ENCODE results near the gene CMTR1. TPM values are rescaled to one million over a fixed set of nuclear protein-coding genes. Genes with fewer than 3 reads are reported as not detected.
A peak's percentile ranks its signal among the peaks of the same experiment; 100 is the strongest.

Gene CMTR1
- polyA plus RNA-seq, 3 donors, result 44.0 to 53.5 (median 52.5) TPM

GRCh38 chr6:37473364-37474095 is 40.5 kb downstream of the CMTR1 start:
- no peak for DNase-seq

GRCh38 chr6:37474316-37474715 is 41.3 kb downstream of the CMTR1 start:
- DNase-seq, result no peak

GRCh38 chr6:37477191-37477590 is 44.2 kb downstream of the CMTR1 start:
- no peak for DNase-seq

DNA sequence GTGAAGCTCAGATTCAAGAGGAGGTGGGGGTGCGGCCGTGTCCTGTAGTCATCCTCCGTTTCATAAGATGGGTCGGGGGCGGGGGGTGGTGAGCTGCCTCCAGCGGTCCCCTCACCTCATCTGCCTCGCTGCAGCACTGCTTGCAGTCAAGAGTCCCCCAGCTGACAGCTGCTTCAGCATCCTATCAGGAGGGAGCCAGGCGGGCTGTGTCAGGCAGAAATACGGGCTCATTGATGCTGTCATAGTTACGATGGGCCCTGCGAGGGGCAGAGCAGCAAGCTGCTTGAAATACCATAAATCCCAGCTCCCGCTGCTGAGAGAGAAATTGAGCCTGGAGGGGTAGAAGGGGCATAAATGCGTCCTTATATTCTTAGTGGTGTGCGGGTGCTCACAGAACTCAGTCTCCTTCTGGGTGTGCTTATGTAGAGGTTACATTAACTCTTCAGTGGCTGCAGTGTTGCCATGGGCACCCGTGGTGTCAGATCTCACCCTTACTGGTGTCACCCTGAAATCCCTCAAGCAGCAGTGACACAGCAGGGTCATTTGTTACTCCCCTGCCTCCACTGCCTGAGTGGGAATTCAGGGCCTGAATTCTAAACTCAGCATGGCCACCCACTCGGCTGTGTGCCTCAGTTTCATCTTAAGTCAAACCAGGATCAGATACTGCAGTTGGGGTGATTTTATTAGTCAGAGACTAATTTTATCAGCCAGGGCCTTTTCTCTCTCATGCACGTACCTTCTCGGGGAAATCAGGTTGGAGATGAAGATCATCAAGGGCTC is 44.8 kb downstream of the CMTR1 start:
- no peak for DNase-seq

DNA sequence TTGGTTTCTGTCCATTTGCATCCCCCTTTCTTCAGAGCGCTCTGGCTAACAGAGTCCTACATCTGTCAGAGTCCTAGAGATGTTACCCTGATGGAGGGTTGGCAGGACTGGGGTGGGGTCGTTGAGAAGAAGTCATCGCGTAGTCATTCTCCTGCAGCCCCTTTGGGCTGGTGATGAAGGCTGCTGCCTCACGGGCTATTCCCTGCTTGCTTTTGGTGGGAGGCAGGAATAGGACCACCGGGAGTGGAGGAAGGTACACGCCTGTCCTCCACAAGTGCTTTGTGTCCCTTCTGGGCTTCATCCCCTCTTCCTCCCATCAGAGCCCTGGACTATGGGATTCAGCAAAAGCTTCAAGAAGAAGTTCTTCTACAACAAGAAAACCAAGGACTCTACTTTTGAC is 45.8 kb downstream of the CMTR1 start:
- no peak for DNase-seq

DNA sequence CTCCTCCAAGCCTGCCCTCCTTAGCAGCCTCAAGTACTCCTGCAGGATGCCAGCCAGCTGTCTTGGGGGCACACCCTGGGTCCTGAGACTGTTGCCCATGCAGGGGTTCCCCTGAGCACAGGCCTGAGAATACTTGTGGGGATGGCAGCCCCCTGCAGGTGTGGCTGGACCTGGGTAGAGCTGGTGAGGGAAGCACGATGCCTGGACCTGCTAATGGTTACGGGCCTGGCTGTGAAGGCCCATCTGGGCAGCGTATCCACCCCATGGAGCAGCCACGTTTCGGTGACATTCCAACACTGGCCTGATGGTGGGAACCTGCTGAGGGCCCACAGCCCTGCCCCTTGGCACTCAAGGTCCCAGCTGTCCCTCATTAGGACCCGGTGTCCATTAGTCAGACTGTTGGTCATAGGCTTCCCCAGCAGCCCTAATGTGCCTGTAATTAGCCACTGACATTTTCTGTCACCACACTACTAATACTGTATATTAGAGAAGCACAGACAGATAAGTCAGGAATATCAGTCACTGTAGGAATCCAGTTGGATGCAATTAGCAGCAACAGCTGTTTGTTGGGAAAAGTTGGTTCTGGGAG is 46.3 kb downstream of the CMTR1 start:
- DNase-seq, result no peak

DNA sequence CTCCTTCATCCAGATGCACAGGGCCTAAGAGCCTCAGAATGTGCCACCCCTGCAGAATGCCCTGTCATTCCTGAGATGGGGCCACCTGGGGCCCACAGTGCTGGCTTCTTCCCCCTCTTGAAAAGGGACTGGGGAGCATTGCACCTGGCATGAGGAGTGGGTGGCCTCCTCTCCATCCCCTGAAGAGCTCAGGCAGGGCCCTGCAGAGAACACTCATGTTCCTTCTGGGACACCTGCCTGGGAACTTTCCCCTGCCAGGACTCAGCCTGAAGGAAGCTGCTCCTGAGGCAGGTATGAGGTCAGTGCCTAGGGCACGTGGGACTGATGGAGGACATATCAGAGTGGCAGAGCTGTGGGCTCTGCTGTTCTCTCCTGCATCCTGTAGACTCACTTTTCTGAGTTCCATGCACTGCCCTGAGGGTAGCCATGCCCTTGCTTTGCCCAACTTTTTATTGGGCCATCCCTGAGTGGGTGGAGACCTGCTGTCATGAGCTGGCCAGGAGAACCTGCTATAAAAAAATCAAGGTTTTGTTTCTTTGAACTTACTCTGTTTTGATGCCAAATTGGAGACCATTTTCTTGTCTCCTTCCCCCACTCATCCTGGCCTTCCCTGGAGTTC is 47.2 kb downstream of the CMTR1 start:
- no peak for DNase-seq

- no peak for DNase-seq
Observed at GRCh38 chr6:37480951-37481534, 48.0 kb downstream of the CMTR1 start.

DNA sequence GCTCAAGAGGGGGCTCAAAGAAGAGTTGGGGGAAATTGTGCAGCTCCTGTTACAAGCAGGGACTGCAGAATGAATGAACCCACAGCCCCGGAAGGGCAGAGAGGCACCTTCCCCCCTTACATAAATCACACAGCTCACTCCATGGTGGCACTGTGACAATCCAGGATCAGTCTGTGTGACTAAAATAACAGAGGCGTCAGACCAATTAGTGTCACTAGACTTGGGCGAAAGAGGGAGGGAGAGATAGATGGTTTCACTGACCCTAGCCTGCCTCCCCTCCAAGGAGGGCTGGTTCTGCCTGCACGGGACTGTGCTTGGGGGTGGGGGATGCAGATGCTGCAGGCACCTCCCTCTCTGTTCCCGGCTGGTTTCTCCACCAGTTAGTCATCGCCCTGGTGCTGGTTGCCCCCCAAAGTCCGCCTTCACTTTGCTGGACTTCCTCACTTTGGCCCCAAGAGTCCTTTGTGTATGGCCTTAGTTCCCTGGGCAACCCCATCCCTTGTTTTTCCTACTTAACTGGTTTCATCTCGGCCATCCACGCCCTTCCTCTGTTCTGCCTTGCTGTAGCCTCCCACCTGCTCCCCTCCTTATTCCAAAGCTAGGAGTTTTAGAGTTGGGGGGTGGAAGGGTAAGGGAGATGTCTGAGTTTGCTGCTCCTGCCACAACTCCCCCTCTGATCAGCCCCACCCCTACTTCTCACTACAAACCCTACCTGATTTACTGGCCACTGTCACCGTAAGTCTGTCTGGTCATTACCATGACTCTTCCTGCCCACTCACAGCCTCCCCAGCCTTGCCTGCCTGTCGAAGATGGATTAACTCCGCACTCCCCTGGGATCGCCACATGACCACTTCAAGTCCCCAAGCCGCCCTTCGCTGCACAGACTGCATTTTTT is 48.9 kb downstream of the CMTR1 start:
- DNase-seq, result peak; percentile 83

GRCh38 chr6:37482606-37483251 is 49.7 kb downstream of the CMTR1 start:
- DNase-seq, result no peak

DNA sequence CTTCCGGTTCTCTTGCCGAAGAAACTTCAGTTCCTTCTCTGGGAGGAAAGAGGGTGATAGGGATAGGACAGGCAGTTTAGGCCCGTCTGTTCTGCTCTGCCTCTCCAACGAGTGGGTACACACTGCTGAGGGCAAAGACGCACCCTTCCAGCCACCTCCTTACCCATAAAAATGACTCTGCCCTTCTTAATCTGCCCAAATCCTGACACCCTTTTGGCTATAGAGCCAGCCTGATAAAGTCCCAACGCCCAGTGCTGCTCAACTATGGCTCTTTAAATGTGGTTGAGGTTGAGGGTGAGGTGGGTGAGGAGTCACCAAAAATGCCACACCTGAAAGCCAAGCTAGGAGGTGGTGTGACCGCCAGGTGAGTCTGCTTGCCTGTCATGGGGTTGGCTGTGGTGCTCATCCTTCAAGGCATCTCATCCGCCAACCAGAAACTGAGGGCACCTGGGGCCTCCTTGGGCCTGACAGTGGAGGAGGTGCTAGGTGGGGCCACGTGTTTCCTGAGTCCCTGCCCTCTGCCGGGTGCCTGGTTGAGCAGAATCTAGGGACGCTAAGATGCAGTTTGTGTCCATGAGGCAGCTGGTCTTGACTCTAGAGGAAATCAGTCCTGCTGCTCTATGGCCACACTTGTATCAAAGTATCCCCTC is 50.4 kb downstream of the CMTR1 start:
- DNase-seq, result no peak

DNA sequence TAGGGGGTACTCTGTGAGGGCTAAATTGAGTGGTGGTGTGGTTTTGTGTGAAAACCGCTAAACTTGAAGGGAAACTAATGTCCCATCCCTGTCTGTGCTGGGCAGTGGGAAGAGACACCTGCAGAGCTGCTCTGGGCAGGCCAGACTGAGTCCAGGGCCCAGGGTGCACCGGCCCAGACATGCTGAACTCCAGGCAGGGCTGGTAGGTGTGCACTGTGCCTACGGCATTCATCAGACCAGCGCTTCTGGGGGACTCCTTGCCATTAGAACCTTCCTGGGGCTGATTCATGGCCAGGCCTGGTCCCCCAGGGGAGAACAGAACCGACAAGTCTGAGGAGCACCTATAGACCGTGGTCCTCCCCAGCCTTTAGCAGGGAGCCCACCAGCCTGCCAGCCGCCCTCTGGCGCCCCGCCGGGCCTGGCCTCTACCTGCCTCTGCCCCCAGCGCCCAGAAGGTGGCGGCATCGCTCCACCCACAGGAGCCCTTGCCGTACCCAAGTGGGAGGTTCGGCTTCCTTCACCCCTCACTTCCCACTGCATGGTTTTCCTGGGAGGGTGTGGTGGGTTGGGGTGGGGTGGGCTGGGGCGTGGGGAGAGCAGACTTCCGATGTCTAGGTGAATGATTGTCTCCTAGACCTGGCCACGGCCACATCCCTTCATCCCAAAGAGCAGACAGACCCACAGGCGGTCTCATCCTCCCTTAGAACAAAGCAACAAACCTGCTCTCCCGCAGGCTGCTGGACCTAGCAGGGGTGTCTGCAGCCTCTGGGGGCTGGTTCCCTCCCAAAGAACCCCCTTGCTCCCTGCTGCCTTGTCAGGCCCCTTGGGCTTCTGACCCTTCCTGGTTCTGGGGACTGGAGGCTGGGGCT is 51.1 kb downstream of the CMTR1 start:
- DNase-seq, result peak; percentile 50

DNA sequence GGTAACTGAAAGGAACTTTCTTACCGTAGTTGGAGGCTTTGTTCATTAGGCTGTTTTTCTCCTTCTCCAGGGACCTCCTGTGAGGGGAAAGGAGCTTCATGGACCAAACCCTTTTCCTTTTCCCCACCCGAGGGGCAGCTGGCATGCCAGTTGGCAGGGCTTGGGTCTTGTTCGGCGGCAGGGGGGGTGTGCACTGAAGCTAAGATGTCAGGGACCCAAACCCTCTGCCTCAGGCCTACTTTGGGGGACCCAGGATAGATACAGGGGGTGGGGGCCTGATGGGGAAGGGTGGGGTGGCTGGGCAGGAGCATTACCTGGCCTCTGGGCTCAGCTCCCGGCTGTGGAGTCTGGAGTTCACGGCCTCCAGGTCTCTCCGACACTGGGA is 51.8 kb downstream of the CMTR1 start:
- DNase-seq, result no peak

GRCh38 chr6:37485291-37485702 is 52.3 kb downstream of the CMTR1 start:
- DNase-seq, result no peak

GRCh38 chr6:37486121-37486839 is 53.3 kb downstream of the CMTR1 start:
- DNase-seq, result no peak

GRCh38 chr6:37487591-37488380 is 54.8 kb downstream of the CMTR1 start:
- no peak for DNase-seq

DNA sequence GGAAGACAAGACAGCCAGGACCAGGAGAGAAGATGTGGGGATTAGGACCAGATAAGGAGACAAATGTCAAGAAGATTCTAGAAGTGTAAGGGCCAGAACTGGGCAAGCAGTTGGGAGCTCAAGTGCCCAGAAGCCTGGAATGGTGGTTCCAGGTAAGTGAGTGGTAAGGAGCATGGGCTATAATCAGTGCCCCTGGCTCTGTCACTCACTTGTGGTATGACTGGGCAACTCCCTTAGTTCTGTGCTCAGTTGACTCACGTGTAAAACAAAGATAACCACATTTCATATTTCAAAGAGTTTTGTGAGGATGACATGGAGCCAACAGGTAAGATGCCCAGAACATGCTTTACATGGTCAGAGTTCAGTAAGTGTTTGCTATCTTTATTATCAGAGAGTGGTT is 55.5 kb downstream of the CMTR1 start:
- DNase-seq, result no peak

Measured in renal pelvis (tissue), 4 donors.